GM04504 (cell line): Measurements from ENCODE around the gene GRM3.

Experiments used
- DNase-seq: peaks from one replicate; pipeline ENCODE4 v3.0.0-alpha.2; 2012; ENCODE audit warnings: low read depth

The GRM3 gene

DNA sequence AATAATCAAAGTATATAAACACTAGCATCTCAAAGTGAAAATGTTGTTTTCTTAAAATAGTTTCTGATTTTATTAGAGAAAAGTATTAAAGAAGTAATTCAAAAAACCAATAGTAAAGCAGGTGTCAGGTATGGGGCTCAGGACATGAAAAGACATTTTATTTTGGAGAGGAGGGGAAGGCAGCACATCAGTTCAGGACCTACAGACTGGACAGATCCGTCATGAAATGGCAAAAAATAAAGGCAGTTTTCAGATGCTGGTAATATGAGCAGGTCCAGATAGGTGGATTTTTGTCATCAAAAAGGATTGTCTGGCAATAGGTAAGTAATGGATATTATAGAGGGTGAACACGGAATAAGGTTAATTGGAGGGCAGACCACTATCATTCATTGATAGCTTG is 49.0 kb downstream of the GRM3 start:
- DNase-seq = no peak

DNA sequence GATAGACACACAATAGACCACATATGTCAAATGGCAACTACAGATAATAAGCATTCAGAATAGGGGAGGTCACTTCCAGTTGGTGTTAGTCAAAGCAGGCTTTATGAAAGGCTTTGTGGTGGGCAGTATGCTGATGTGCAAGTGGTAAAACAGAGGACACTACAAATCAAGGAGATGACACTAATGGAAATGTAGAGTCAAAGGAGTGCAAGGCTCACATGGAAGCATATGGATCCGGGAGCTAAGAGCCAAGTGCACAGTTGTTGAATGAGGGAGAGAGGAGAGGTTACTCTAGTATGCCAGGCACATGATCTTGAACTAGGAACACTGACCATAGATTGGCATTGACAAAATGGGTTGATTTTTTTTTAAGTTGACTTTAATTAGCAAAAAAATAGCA is 62.7 kb downstream of the GRM3 start:
- DNase-seq = no peak

DNA sequence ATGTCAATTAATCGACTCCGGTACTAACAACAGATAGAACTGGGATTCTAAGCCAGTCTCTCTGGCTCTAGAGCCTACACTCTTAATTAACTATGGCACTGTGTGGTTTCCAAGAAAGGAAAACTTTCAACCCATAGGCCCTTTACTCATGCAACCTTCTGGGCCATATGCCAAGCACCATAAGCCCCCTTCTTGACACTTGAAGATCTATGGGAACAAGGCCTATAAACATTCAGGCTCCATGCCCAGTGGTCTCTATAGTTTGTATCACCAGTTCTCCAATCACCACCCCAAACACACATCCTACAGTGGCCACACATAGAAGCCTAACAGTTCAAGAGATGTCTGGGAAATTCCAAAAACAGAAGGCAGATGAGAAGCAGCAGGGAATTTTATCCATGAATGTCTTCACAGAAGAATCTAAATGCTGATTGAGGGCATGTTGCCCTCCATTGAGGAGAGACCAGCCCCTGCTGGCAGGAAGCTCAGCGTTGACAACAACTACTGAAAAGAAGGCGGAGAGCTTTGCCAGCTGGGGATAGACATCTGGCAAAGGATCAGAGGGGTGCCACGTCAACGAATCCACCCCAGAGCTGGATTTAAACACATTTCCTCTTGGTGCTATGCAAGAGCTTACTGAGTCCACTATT is 64.4 kb downstream of the GRM3 start:
- no peak for DNase-seq

DNA sequence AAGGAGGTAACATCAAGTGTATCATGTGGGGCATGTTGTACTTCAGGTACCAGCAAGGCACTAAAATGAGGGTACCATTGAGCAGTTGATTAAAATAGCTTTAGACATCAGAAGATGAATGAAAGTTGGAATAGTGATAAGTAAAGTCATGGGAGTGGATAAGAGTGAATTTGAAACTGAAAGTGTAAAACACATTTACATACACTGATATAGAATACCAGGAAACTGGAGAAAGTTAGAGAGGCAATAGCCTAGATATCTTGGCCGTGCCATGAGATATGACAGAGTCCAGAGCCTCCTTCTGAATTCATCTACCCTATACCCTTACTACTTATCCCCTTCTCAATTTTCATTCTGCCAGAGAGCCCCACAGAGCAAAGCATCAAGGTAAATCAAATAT is 76.6 kb downstream of the GRM3 start:
- no peak for DNase-seq

DNA sequence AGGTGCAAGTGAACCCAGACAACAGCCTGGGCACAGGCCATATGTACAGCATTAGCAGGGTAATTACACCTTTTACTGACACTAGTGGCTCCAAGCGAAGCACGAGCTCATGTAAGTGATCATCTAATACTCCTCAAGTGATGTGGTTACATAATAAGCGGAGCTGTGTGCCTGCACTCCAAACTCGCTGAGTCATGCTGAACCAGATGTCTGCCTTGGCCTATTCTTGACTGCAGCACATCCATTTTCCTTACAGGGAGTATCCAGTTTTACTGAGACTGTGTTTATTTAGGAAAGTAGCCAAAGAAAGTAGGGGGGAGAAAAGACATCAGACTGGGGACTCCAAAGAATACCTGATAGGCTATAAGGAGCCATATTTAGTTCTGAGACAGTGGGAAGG is 90.1 kb downstream of the GRM3 start:
- DNase-seq = no peak

DNA sequence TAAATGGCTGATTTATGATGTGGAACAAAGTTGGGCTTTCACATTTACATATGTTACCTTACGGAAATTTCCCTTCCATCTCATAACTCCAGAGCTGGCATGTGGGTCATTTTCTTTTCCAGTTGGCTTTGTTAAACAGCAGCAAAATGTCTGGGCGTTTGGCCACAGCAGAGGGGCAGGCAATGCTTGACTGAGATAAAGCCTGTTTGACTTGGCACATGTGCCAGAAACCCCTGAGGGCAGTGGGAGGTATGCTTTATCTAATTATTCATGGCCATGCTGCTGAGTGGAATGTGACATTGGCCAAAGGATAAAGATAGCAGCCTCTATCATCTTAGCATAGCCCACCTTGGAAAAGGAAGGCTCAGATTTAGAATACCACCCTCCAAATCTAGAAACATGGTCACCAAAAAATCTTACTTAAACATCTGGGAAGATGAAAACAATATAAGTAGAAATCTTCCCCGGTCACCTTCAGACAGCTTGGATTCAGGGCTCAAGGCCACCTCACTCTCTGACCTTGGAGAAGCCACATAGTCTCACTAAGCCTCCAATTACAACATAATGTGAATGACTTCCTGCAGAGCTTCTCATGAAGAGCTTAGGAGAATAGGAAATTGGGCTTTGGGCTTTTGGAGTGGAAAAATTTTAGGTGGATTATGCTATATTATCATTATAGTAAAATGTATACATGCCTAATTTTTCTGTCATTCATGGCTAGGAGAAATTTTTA is 101.5 kb downstream of the GRM3 start:
- no peak for DNase-seq

DNA sequence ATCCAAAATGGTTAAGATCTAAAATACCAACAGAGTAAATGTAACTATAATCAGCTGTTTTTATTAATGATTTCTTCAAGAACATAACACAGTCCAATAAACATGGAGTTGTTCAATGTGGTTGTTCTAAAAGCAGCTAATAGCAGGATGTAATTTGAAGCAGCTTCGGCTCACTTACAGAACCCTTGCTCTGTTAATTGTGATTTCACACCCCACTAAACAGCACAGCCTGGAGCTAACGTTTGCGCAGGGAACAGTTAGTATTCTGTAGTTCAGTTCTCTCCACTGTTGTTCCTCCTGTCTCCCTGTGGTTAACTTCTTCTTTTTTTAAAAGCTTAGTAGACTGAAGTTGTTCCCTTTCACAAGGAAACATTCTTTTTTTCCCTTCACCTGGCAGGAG is 104.0 kb downstream of the GRM3 start:
- DNase-seq = no peak

DNA sequence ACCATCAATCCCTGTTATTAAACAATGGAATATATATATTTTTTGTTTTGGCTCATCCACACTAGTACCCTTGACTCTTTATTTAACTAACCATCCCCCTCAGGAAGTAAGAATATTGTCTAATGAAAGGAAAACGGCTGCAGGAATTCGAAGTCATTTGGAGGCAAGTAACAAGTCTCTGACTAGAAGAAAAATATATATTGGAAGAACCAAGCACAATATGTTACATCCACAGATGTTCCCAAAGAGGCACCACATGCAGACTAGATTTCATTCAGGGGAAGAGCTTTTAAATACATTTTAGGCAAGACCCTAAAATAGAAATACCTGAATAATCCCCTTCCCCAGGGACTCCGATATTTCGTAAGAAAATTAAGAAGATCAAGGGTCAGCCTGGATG is 104.5 kb downstream of the GRM3 start:
- DNase-seq = no peak

DNA sequence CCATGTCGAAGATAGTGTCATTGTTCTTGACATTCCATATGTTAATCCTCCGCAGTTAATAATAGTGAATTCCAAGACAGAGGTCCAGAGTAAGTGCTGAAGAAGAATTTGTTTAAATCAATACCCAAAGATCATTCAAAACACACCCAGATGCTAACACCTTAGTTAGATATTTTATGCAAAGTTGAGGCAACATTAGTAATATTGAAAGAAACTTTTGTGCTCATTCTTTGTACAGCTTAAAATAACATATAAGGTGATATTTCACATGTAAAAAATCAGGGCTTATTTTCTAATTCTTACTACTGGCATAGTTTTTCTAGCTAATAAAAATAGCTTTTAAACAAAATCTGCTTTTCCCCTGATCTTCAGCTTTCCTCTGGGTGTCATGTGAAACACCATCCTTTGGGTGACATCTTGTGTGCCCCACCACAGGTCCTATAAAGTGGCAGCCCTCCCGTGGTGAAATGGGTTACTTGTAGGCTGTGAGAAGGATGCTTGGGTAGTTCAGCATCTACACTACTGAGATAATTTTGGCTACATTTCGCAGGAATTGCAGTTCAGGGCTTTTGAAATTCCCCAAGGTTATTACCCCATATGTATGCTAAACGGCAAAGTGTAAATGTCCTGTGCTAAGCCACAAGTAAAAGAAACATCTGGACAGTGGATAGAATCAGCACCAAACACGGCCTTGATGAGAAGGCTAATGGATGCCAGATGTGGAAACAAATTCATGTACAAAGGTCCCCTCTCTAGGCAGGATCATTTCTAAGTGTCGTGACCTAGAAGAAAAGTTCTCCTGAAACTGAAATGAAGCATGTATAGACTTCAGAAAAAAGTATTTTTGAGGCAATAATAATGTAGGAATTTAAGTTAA is 105.4 kb downstream of the GRM3 start:
- DNase-seq = no peak

DNA sequence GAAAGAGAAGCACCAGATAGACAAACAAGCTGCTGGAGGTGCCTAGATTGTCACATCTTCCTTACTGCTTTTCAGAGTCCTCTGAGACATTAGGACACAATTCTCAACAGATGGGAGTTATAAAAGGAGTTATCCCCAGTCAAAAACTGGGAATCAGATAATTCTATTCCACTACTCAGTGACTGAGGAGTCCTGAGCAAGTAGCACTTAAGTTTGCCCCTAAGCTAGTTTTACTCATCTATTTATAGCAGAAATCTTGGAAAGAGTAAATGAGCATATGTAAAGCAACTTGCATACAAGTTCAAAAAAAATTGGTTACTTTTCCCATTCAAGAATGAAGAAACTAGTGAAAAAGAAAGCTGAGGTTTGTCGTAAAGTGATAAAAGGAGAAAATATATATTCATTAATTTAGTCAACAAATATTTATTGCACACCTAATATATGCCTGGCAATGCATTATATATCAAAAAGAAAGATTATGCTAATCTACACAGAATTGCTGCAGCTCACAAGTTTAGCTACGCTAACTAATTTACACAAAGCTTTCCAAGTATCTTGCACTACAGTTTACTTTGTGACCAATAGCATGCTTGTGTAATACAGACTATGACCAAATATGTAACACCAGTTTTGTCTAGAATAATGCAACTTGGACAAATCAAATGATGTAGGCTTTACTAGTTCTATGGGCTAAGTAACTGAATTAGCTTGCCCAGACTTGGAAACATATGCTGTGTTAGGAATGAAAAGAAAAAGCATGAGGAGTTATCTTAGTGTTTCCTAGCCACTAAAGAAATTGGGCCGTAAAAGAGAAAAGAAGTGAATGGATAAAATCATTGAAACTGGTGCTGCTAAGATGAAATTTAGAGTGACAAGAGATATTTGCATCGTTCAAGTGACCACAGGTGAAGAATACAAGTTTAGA is 106.3 kb downstream of the GRM3 start:
- no peak for DNase-seq

DNA sequence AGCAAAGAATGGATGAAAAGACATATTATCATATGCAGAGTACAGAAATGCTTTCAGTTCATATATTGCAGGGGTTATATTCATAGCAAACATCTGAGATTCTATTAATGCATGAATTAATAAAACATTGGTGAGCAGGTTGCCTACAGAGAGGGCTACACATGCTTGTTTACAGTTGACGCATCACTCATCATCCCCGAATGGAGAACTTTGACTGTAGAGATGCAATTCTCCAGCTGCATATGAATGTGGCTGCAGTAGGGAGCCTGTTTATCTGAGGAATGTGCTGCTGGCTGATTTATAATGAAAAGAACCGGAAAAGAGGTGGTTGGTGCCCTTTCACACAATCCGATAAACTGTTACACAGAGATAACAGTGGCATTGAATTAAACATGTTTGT is 116.5 kb downstream of the GRM3 start:
- DNase-seq = no peak

DNA sequence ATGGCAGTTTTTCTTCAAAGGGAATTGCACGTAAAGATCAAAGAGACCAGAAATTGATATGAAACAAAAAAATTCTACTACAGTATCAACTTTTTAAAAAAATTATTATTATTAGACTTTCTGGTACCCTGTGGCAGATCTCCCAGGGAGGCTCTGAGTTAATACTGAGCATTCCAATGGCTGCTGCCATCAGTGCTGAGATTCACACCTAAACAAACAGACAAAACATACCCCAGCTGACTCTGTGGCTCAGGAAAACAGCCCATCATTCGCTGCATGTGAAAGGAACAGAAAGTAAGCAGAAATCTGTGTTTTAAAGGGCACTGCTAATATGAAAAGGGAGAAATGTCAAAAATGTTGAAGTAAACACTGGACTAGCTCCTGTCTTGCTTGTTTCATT is 118.4 kb downstream of the GRM3 start:
- no peak for DNase-seq

DNA sequence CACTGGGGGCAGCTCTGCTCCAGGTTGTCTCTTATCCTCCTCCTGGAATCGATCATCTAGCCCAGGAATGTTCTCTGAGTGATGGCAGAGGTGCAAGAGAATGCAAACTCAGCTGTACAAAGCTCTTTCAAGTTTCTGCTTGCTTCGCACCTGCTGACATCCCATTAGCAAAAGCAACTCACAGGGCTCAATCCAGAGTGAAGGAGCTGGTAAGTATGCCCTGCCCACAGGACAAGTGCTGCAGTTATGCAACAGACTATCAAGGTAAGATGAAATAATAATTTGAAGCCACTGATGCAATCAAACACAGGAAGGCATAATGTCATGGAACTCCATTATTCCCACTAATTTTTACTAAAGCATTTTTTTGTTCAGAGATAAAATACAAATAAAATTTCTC is 122.2 kb downstream of the GRM3 start:
- no peak for DNase-seq

DNA sequence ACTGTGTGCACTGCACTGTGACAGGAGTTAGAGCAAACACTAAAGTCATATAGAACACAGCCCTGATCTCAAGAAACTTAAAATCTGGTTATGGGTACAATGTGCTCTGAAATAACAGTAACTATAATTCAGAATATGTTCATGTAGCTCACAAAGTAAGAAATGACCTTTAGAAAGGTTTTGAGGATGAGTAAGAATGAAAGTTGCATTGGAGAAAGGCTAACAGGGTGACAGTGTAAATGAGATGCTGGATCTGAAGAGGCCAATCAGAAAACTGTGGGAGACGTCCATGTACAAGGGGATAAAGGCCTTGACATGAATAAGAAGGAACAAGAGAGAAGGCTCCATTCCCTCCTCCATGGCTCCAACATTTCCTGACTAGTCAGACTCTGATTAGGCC is 124.7 kb downstream of the GRM3 start:
- DNase-seq = no peak

DNA sequence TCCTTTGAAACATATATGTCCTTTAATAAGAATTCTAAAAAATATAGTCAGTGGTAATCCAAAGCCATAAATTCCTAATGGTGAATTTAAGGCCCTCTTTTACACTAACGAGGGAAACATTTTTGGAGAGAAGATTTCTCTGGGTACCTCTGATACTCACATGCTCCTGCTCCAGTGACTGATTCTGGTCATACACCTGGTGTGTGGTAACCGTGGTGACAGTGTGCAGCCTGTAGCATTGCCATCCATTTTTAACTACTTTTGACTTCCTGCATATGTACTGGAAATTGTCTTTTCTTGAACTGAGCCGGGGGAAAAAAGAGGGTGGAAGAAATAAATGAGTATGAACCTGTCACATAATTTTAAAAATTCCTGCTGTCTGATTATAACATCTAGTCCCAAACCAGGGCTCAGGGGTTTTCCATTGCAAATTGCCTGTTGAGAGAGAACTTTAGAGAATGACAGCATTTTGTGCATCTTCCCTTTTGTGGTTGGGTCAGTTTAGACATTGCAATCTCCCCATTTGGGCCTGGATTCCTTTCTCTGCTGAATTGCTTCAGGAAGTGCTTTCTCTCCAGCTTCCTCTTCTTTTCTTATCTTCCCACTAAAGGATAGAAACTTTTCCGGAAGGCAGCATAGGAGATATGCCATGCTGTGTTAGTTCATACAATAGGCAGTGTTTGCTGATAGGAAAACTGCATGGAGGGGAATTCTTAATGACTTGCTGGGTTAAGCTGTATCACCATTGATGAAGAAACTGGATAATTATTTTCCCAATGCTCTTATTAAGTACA is 125.5 kb downstream of the GRM3 start:
- DNase-seq = no peak

DNA sequence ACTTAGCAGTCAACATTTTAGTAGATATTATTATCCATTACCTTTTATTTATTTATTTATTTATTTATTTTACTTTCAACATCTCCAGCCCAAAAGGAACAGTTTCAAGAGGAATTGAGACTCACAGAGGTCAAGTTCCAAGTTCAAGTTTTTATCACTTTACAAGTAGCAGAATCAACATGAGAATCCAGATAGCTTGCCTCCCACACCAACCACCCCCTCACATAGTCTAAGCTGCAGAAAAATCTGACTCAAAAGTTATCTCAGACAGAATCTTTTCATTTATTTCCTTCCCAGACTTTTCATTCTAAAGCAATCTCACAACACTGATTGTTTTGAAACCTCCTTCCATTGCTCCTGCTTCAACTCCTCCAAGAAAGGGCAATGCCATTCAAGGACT is 129.6 kb downstream of the GRM3 start:
- DNase-seq = no peak

DNA sequence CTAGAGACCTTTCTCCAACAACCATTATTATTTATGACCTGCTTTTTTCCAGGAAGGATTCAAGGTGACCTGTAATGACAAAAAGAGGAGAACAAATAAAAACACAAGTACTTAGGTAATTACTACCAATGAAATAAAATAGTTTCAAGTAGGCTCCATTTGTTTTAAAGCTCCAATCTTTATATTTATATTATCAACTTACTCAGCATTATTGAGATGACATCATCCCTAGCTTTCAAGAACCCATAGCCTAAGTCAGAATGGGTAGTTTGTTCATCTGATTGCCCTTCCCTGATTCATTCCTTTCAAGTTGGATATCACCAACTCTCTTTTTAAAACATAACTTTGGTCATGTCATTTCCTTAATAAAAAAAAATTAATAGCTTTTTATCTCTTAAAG is 131.5 kb downstream of the GRM3 start:
- DNase-seq = no peak

DNA sequence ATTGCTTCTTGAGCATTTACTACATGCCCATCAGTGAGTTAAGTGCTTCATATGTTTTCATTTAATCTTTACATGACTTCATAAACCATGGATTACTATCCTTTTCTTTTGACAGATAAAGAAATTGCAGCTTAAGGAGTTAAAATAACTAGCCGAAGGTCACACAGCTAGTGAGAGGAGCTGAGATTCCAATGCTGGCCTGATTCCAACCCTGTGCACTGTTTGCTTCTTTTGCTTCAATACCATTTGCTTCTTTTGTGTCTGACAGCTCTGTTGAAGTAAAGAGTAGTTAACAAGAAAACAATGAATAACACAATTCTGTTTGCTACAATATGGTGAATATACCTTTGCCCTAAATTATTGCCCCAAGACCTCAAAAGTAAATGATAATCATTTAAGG is 132.4 kb downstream of the GRM3 start:
- no peak for DNase-seq

DNA sequence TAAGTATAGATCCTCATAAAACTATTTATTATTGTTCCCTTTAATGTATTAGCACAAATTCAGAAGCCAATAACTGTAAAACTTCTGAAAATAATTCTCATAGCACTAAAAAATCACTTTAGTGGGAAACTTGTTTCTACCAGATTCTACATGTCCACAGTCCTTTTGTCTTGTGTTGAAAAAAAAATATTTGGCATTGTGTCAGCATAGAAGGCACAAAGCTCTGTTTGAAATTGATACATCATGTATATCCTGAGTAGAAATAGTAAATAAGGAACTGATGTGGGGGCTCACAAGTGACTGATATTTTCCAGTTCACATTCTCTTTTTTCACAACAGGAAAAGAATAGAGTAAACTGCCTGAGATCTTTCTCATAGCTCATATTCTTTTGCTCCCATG is 134.6 kb downstream of the GRM3 start:
- DNase-seq = no peak

DNA sequence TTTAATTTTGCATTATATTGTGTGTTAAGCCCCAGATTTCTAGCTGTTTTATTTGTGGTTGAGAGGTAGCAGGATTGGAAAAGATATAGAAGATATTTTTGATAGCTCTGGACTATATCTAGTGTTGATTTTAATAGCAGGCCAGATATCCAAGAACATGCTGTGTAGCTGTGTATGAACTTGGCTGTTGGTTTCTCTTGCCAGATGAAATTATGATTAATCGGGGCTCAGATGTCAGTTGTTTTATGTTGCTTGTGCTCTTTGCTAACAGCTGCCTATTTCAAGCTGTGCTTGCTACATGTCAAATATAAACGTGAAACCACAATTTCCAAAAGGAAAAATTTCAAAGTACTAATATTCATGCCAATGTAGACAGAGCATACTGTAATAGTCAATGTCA is 141.1 kb downstream of the GRM3 start:
- no peak for DNase-seq

DNA sequence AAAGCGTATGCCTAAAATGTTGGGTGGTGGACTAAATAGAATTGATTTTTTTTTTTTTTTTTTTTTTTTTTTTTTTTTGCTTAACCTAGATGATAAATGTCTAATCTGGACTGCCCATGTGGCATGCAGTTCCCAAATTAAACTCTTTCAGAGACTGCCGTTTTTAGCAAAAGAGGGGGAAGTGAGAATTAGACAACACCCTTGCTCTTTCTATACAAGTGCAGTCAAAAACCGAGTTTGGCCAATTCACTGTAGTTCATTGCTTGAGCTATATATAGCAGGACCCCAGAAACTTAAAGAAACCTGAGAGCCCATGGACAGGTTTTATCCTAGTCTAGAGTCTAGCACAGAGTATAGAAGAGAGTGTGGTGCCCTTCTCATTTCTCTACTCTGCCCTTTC is 141.9 kb downstream of the GRM3 start:
- DNase-seq = no peak
